ENCODE measurements around the gene RBM10.

GRCh38 chrX:47160781-47161180, 15.8 kb downstream of the RBM10 start:
- TF ChIP-seq, protein P1, sequence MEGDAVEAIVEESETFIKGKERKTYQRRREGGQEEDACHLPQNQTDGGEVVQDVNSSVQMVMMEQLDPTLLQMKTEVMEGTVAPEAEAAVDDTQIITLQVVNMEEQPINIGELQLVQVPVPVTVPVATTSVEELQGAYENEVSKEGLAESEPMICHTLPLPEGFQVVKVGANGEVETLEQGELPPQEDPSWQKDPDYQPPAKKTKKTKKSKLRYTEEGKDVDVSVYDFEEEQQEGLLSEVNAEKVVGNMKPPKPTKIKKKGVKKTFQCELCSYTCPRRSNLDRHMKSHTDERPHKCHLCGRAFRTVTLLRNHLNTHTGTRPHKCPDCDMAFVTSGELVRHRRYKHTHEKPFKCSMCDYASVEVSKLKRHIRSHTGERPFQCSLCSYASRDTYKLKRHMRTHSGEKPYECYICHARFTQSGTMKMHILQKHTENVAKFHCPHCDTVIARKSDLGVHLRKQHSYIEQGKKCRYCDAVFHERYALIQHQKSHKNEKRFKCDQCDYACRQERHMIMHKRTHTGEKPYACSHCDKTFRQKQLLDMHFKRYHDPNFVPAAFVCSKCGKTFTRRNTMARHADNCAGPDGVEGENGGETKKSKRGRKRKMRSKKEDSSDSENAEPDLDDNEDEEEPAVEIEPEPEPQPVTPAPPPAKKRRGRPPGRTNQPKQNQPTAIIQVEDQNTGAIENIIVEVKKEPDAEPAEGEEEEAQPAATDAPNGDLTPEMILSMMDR (IDR thresholded peaks at IDR 0.05; ENCODE audit: insufficient read depth, low read length, poor library complexity, severe bottlenecking) = no peak
- no peak for TF ChIP-seq EZH2phosphoT487 (conservative IDR thresholded peaks at IDR 0.05; ENCODE audit: low read length)

Data from SU-DHL-6 (cell line).